Dendritic cell treated with granulocyte-macrophage colony-stimulating factor and Interleukin-4, amounts not matched to agents 40 ng/mL and 50 ng/mL, for 4 days (primary cell): ENCODE results near the gene MRPL38.
"Not testable (repeated sequence)": the region's sequence is repeated elsewhere in the genome, so short reads cannot be mapped to it uniquely, and the experiment has no call there.

ENCODE experiments used
- H3K27ac Mint-ChIP-seq: one replicate; pipeline ENCODE4 v1.8.0; 2022; ENCODE audit warnings: mild to moderate bottlenecking, mixed read lengths
- H3K27me3 Mint-ChIP-seq: one replicate; pipeline ENCODE4 v1.8.0; 2022; ENCODE audit warnings: mild to moderate bottlenecking, mixed read lengths
- H3K36me3 Mint-ChIP-seq: one replicate; pipeline ENCODE4 v1.8.0; 2022; ENCODE audit warnings: low read depth, mixed read lengths
- H3K4me1 Mint-ChIP-seq: one replicate; pipeline ENCODE4 v1.8.0; 2022; ENCODE audit warnings: low read depth, mixed read lengths
- H3K4me3 Mint-ChIP-seq: one replicate; pipeline ENCODE4 v1.8.0; 2022; ENCODE audit warnings: mild to moderate bottlenecking, moderate library complexity, mixed read lengths
- H3K9me3 Mint-ChIP-seq: one replicate; pipeline ENCODE4 v1.8.0; 2022; ENCODE audit warnings: mixed read lengths
- intact Hi-C: fragments of 100-400 bp; cut with micrococcal nuclease; formaldehyde crosslinking; loops from one replicate; pipeline ENCODE4 v1.15.0; 2022

The MRPL38 gene

GRCh38 chr17:75870228-75870627 lies 34.5 kb downstream of the MRPL38 start:
- Mint-ChIP-seq H3K27me3 (peaks cover 13% of the 10 kb centered on the region), H3K36me3 (peaks cover 19% of the 10 kb centered on the region), H3K4me1 (peaks cover 21% of the 10 kb centered on the region)
- intact Hi-C loops, H3K4me3 Mint-ChIP-seq, H3K27ac Mint-ChIP-seq, H3K9me3 Mint-ChIP-seq: not testable (repeated sequence)

GRCh38 chr17:75869282-75870141 lies 35.2 kb downstream of the MRPL38 start:
- Mint-ChIP-seq H3K36me3 (peaks cover 12% of the 10 kb centered on the region), H3K4me1 (peaks cover 21% of the 10 kb centered on the region), H3K4me3 (no peak overlapping the region), H3K9me3 (no peaks in the 10 kb centered on the region), H3K27ac (no peak overlapping the region), H3K27me3 (peaks cover 6% of the 10 kb centered on the region)
- intact Hi-C loops: no loop called here

GRCh38 chr17:75868730-75869281 lies 35.9 kb downstream of the MRPL38 start:
- H3K4me3 Mint-ChIP-seq, H3K36me3 Mint-ChIP-seq, H3K9me3 Mint-ChIP-seq, H3K27ac Mint-ChIP-seq, H3K27me3 Mint-ChIP-seq, intact Hi-C loops: not testable (repeated sequence)
- peaks cover 22% of the 10 kb centered on the region for H3K4me1 Mint-ChIP-seq

GRCh38 chr17:75865404-75866188 lies 39.1 kb downstream of the MRPL38 start:
- peak overlapping the region; percentile 39 for H3K27ac Mint-ChIP-seq
- H3K9me3 Mint-ChIP-seq, H3K36me3 Mint-ChIP-seq, H3K27me3 Mint-ChIP-seq, H3K4me3 Mint-ChIP-seq, intact Hi-C loops: not testable (repeated sequence)
- peaks cover 23% of the 10 kb centered on the region for H3K4me1 Mint-ChIP-seq

- H3K4me3 Mint-ChIP-seq, H3K9me3 Mint-ChIP-seq, H3K27me3 Mint-ChIP-seq, intact Hi-C loops, H3K36me3 Mint-ChIP-seq: not testable (repeated sequence)
- H3K4me1 Mint-ChIP-seq: peaks cover 23% of the 10 kb centered on the region
- H3K27ac Mint-ChIP-seq: peak overlapping the region; percentile 79
These were observed 39.8 kb downstream of the MRPL38 start for GRCh38 chr17:75864887-75865286.

- no peaks in the 10 kb centered on the region for H3K36me3 Mint-ChIP-seq
- intact Hi-C loops: no loop called here
- peaks cover under 1% of the 10 kb centered on the region for H3K27me3 Mint-ChIP-seq
- no peak overlapping the region for H3K4me3 Mint-ChIP-seq
- H3K27ac Mint-ChIP-seq: peak overlapping the region; percentile 79
- peaks cover 24% of the 10 kb centered on the region for H3K4me1 Mint-ChIP-seq
- H3K9me3 Mint-ChIP-seq: no peaks in the 10 kb centered on the region
These were observed 40.2 kb downstream of the MRPL38 start for GRCh38 chr17:75864448-75864871.

GRCh38 chr17:75861927-75862317 lies 42.8 kb downstream of the MRPL38 start:
- Mint-ChIP-seq H3K4me1 (peaks cover 41% of the 10 kb centered on the region), H3K4me3 (no peak overlapping the region), H3K27me3 (no peaks in the 10 kb centered on the region), H3K9me3 (no peaks in the 10 kb centered on the region), H3K36me3 (no peaks in the 10 kb centered on the region), H3K27ac (peak overlapping the region; percentile 32)
- intact Hi-C loops: no loop called here

- intact Hi-C loops, H3K36me3 Mint-ChIP-seq, H3K27me3 Mint-ChIP-seq, H3K4me3 Mint-ChIP-seq, H3K9me3 Mint-ChIP-seq: not testable (repeated sequence)
- H3K27ac Mint-ChIP-seq: peak overlapping the region; percentile 82
- peaks cover 36% of the 10 kb centered on the region for H3K4me1 Mint-ChIP-seq
These were observed 45.3 kb downstream of the MRPL38 start for GRCh38 chr17:75859358-75859757.

GRCh38 chr17:75856062-75856756 lies 48.5 kb downstream of the MRPL38 start:
- peaks cover 44% of the 10 kb centered on the region for H3K4me1 Mint-ChIP-seq
- intact Hi-C loops: no loop called here

GRCh38 chr17:75855310-75856061 lies 49.2 kb downstream of the MRPL38 start, which contains the start of gene WBP2:
TSS of gene WBP2 (minus strand) at chr17:75855335. CDS start at chr17:75855297, 38 bp downstream.
- H3K4me1 Mint-ChIP-seq: peaks cover 40% of the 10 kb centered on the region
- peaks cover 39% of the 10 kb centered on the region for H3K36me3 Mint-ChIP-seq
- no peaks in the 10 kb centered on the region for H3K27me3 Mint-ChIP-seq
- H3K27ac Mint-ChIP-seq: no peak within 1 kb of the TSS
- no peak within 1 kb of the TSS for H3K4me3 Mint-ChIP-seq
- H3K9me3 Mint-ChIP-seq: no peaks in the 10 kb centered on the region
- intact Hi-C loops: loop anchor here (1.0 to 2.0 kb wide), 4 partner anchors 11 to 71 kb away; partner anchors contain the start of genes MRPL38, TRIM65, UNC13D and UNK

More at GRCh38 chr17:75856062-75856756, 48.5 kb downstream of the MRPL38 start:
- H3K27me3 Mint-ChIP-seq: no peaks in the 10 kb centered on the region
- no peak overlapping the region for H3K27ac Mint-ChIP-seq
- H3K9me3 Mint-ChIP-seq: no peaks in the 10 kb centered on the region
- H3K36me3 Mint-ChIP-seq: peaks cover 32% of the 10 kb centered on the region
- no peak overlapping the region for H3K4me3 Mint-ChIP-seq

- H3K27ac Mint-ChIP-seq: no peak overlapping the region
- H3K36me3 Mint-ChIP-seq: peaks cover 45% of the 10 kb centered on the region
- no peaks in the 10 kb centered on the region for H3K27me3 Mint-ChIP-seq
- H3K4me3 Mint-ChIP-seq: no peak overlapping the region
- H3K9me3 Mint-ChIP-seq: no peaks in the 10 kb centered on the region
- H3K4me1 Mint-ChIP-seq: peaks cover 42% of the 10 kb centered on the region
- intact Hi-C loops: loop anchor here (1.0 to 2.0 kb wide), 4 partner anchors 11 to 71 kb away; partner anchors contain the start of genes MRPL38, TRIM65, UNC13D and UNK
These were observed 49.8 kb downstream of the MRPL38 start for GRCh38 chr17:75854881-75855309.

GRCh38 chr17:75854101-75854748 lies 50.5 kb downstream of the MRPL38 start:
- Mint-ChIP-seq H3K36me3 (peaks cover 52% of the 10 kb centered on the region), H3K27ac (no peak overlapping the region), H3K4me1 (peaks cover 45% of the 10 kb centered on the region), H3K27me3 (no peaks in the 10 kb centered on the region), H3K4me3 (no peak overlapping the region), H3K9me3 (no peaks in the 10 kb centered on the region)
- intact Hi-C loops: loop anchor here (2.0 kb wide), 2 partner anchors 43 to 51 kb away; partner anchors contain the start of genes MRPL38 and TRIM65
